ENCODE measurements around the gene HTRA3.

Gene HTRA3

GRCh38 chr4:8275548-8275910, 6.0 kb downstream of the HTRA3 start:
- no peaks in the 10 kb centered on the region for H3F3A ChIP-seq (ENCODE audit: insufficient read depth)
- no peak overlapping the region for H3K4me3 ChIP-seq (ENCODE audit: insufficient read depth, low read length, poor library complexity, severe bottlenecking)
- H3K27me3 ChIP-seq (ENCODE audit: low read length), result no peaks in the 10 kb centered on the region
- TF ChIP-seq CTCF (IDR thresholded peaks at IDR 0.05; ENCODE audit: insufficient read depth, low read length, poor library complexity, severe bottlenecking), result no peak
- no peak for TF ChIP-seq EZH2phosphoT487 (conservative IDR thresholded peaks at IDR 0.05; ENCODE audit: low read length)
- no peaks in the 10 kb centered on the region for H3K79me2 ChIP-seq (ENCODE audit: insufficient read depth, low read length)
- H3K9me3 ChIP-seq (ENCODE audit: insufficient read depth, low read length), result no peaks in the 10 kb centered on the region
- H2AFZ ChIP-seq (ENCODE audit: low read depth, low read length, severe bottlenecking), result no peak overlapping the region
- H3K27ac ChIP-seq (ENCODE audit: low read depth, low read length), result no peak overlapping the region
- no peak overlapping the region for H3K4me2 ChIP-seq (ENCODE audit: low read depth, low read length, poor library complexity, severe bottlenecking)
- no peak overlapping the region for H3K9ac ChIP-seq (ENCODE audit: low read length)
- H3K9me2 ChIP-seq (replicated peaks; ENCODE audit: insufficient read depth, low read length), result no peaks in the 10 kb centered on the region
- no peaks in the 10 kb centered on the region for H4K20me1 ChIP-seq (ENCODE audit: low read depth, low read length)
- no peaks in the 10 kb centered on the region for H3K36me3 ChIP-seq (ENCODE audit: low read length)

GRCh38 chr4:8276358-8277240, 7.0 kb downstream of the HTRA3 start:
- Histone ChIP-seq H3K9me2 (replicated peaks; ENCODE audit: insufficient read depth, low read length) (no peaks in the 10 kb centered on the region), H2AFZ (ENCODE audit: low read depth, low read length, severe bottlenecking) (no peak overlapping the region), H3K27ac (ENCODE audit: low read depth, low read length) (no peak overlapping the region), H3F3A (ENCODE audit: insufficient read depth) (no peaks in the 10 kb centered on the region), H4K20me1 (ENCODE audit: low read depth, low read length) (no peaks in the 10 kb centered on the region), H3K9ac (ENCODE audit: low read length) (no peak overlapping the region), H3K9me3 (ENCODE audit: insufficient read depth, low read length) (no peaks in the 10 kb centered on the region), H3K79me2 (ENCODE audit: insufficient read depth, low read length) (no peaks in the 10 kb centered on the region), H3K4me2 (ENCODE audit: low read depth, low read length, poor library complexity, severe bottlenecking) (no peak overlapping the region), H3K36me3 (ENCODE audit: low read length) (no peaks in the 10 kb centered on the region), H3K27me3 (ENCODE audit: low read length) (no peaks in the 10 kb centered on the region), H3K4me3 (ENCODE audit: insufficient read depth, low read length, poor library complexity, severe bottlenecking) (no peak overlapping the region)
- TF ChIP-seq EZH2phosphoT487 (conservative IDR thresholded peaks at IDR 0.05; ENCODE audit: low read length), result no peak
- no peak for TF ChIP-seq CTCF (IDR thresholded peaks at IDR 0.05; ENCODE audit: insufficient read depth, low read length, poor library complexity, severe bottlenecking)

- no peaks in the 10 kb centered on the region for H4K20me1 ChIP-seq (ENCODE audit: low read depth, low read length)
- no peak overlapping the region for H3K27ac ChIP-seq (ENCODE audit: low read depth, low read length)
- no peak overlapping the region for H3K4me2 ChIP-seq (ENCODE audit: low read depth, low read length, poor library complexity, severe bottlenecking)
Measured at GRCh38 chr4:8277356-8278008, 7.9 kb downstream of the HTRA3 start.

More at GRCh38 chr4:8277356-8278008, 7.9 kb downstream of the HTRA3 start:
- Histone ChIP-seq H3F3A (ENCODE audit: insufficient read depth) (no peaks in the 10 kb centered on the region), H2AFZ (ENCODE audit: low read depth, low read length, severe bottlenecking) (no peak overlapping the region), H3K36me3 (ENCODE audit: low read length) (no peaks in the 10 kb centered on the region), H3K9ac (ENCODE audit: low read length) (no peak overlapping the region), H3K27me3 (ENCODE audit: low read length) (no peaks in the 10 kb centered on the region), H3K9me2 (replicated peaks; ENCODE audit: insufficient read depth, low read length) (no peaks in the 10 kb centered on the region), H3K79me2 (ENCODE audit: insufficient read depth, low read length) (no peaks in the 10 kb centered on the region), H3K4me3 (ENCODE audit: insufficient read depth, low read length, poor library complexity, severe bottlenecking) (no peak overlapping the region), H3K9me3 (ENCODE audit: insufficient read depth, low read length) (no peaks in the 10 kb centered on the region)
- no peak for TF ChIP-seq CTCF (IDR thresholded peaks at IDR 0.05; ENCODE audit: insufficient read depth, low read length, poor library complexity, severe bottlenecking)
- no peak for TF ChIP-seq EZH2phosphoT487 (conservative IDR thresholded peaks at IDR 0.05; ENCODE audit: low read length)

All from SU-DHL-6 (cell line).